Activated T-helper 2 cell treated with anti-CD3 and anti-CD28 coated beads, Interferon-gamma antibody, Interleukin-2, Interleukin-4, amounts not matched to agents 10 μg/mL and 5 μg/mL and 100 μg/mL, durations not matched to agents 14 hours and 24 hours and 36 hours (primary cell): ENCODE results near the gene NVL. TPM values are rescaled to one million over a fixed set of nuclear protein-coding genes. Genes with fewer than 3 reads are reported as not detected.
"Not testable (repeated sequence)": the region's sequence is repeated elsewhere in the genome, so short reads cannot be mapped to it uniquely, and the experiment has no call there.

Experiments
- DNase-seq: peaks from one replicate; pipeline ENCODE4 v3.0.0; 2021; ENCODE audit warnings: low spot score
- H3K27ac Mint-ChIP-seq: one replicate; pipeline ENCODE4 v1.8.0; 2021; ENCODE audit warnings: mixed read lengths
- H3K27me3 Mint-ChIP-seq: one replicate; pipeline ENCODE4 v1.8.0; 2021; ENCODE audit warnings: low read depth, mixed read lengths
- H3K36me3 Mint-ChIP-seq: one replicate; pipeline ENCODE4 v1.8.0; 2021; ENCODE audit warnings: low read depth, mixed read lengths
- H3K4me1 Mint-ChIP-seq: one replicate; pipeline ENCODE4 v1.8.0; 2021; ENCODE audit warnings: low read depth, mixed read lengths
- H3K4me3 Mint-ChIP-seq: one replicate; pipeline ENCODE4 v1.8.0; 2021; ENCODE audit warnings: low read depth, mild to moderate bottlenecking, moderate library complexity, mixed read lengths
- H3K9me3 Mint-ChIP-seq: one replicate; pipeline ENCODE4 v1.8.0; 2021; ENCODE audit warnings: mixed read lengths
- intact Hi-C: fragments of 100-400 bp; cut with micrococcal nuclease; formaldehyde crosslinking; loops from one replicate; pipeline ENCODE4 v1.15.1; 2023
- total RNA-seq: library from RNA; stranded (reverse); gene quantifications from 2 replicates; pipeline ENCODE4 v1.2.3, GENCODE V29; 2022

NVL gene
- total RNA-seq, 1 donor from 2014 or later, result 39.0 TPM

GRCh38 chr1:224353975-224354925 is 24.3 kb upstream of the NVL start:
- DNase-seq, result no peak
- Mint-ChIP-seq H3K27ac (no peak overlapping the region), H3K9me3 (no peaks in the 10 kb centered on the region), H3K4me1 (peaks cover 25% of the 10 kb centered on the region), H3K36me3 (peaks cover 17% of the 10 kb centered on the region), H3K4me3 (no peak overlapping the region), H3K27me3 (no peaks in the 10 kb centered on the region)
- intact Hi-C loops, result no loop called here

- H3K4me1 Mint-ChIP-seq, H3K27ac Mint-ChIP-seq, intact Hi-C loops, H3K36me3 Mint-ChIP-seq, DNase-seq, H3K9me3 Mint-ChIP-seq, H3K4me3 Mint-ChIP-seq, H3K27me3 Mint-ChIP-seq: not testable (repeated sequence)
These were observed 22.6 kb upstream of the NVL start for GRCh38 chr1:224352436-224353085.

GRCh38 chr1:224349716-224350115 is 19.7 kb upstream of the NVL start:
- H3K27ac Mint-ChIP-seq, H3K4me3 Mint-ChIP-seq, H3K36me3 Mint-ChIP-seq, H3K27me3 Mint-ChIP-seq, intact Hi-C loops, H3K4me1 Mint-ChIP-seq, DNase-seq, H3K9me3 Mint-ChIP-seq: not testable (repeated sequence)

GRCh38 chr1:224348137-224348536 is 18.2 kb upstream of the NVL start:
- H3K36me3 Mint-ChIP-seq, result peaks cover 9% of the 10 kb centered on the region
- no peak overlapping the region for H3K4me3 Mint-ChIP-seq
- no peaks in the 10 kb centered on the region for H3K4me1 Mint-ChIP-seq
- H3K9me3 Mint-ChIP-seq, result peaks cover 24% of the 10 kb centered on the region
- no peak overlapping the region for H3K27ac Mint-ChIP-seq
- H3K27me3 Mint-ChIP-seq, result no peaks in the 10 kb centered on the region
- intact Hi-C loops, result no loop called here
- no peak for DNase-seq

- Mint-ChIP-seq H3K27ac (no peak overlapping the region), H3K27me3 (peaks cover 2% of the 10 kb centered on the region), H3K9me3 (peaks cover 34% of the 10 kb centered on the region), H3K36me3 (peaks cover 13% of the 10 kb centered on the region), H3K4me1 (peaks cover 4% of the 10 kb centered on the region), H3K4me3 (no peak overlapping the region)
- intact Hi-C loops, result no loop called here
- DNase-seq, result no peak
These were observed 13.7 kb upstream of the NVL start for GRCh38 chr1:224343679-224344078.

GRCh38 chr1:224340453-224341384 is 10.7 kb upstream of the NVL start:
- H3K27me3 Mint-ChIP-seq, H3K4me1 Mint-ChIP-seq, H3K27ac Mint-ChIP-seq, H3K36me3 Mint-ChIP-seq, DNase-seq, intact Hi-C loops: not testable (repeated sequence)
- H3K9me3 Mint-ChIP-seq, result peaks cover 30% of the 10 kb centered on the region
- peak overlapping the region; percentile 57 for H3K4me3 Mint-ChIP-seq

- Mint-ChIP-seq H3K4me1 (peaks cover 8% of the 10 kb centered on the region), H3K4me3 (no peak overlapping the region), H3K27ac (no peak overlapping the region), H3K36me3 (peaks cover 5% of the 10 kb centered on the region), H3K27me3 (peaks cover 2% of the 10 kb centered on the region), H3K9me3 (peaks cover 24% of the 10 kb centered on the region)
- intact Hi-C loops, result loop anchor here (10.0 kb wide), 1 partner anchor 285 kb away; no protein-coding TSS in a partner anchor
- no peak for DNase-seq
These were observed 9.6 kb upstream of the NVL start for GRCh38 chr1:224339442-224340033.

GRCh38 chr1:224338150-224338838 is 8.3 kb upstream of the NVL start:
- intact Hi-C loops, result loop anchor here (10.0 kb wide), 1 partner anchor 287 kb away; no protein-coding TSS in a partner anchor

GRCh38 chr1:224333939-224334786 is 4.2 kb upstream of the NVL start:
- Mint-ChIP-seq H3K27ac (peak overlapping the region; percentile 91), H3K27me3 (no peaks in the 10 kb centered on the region), H3K4me1 (peaks cover 31% of the 10 kb centered on the region), H3K4me3 (peak overlapping the region; percentile 45), H3K36me3 (no peaks in the 10 kb centered on the region), H3K9me3 (no peaks in the 10 kb centered on the region)
- intact Hi-C loops, result loop anchor here (1.0 to 10.0 kb wide), 11 partner anchors 22 to 632 kb away; partner anchors contain the start of genes CNIH4 and DEGS1
- DNase-seq, result no peak

More at GRCh38 chr1:224338150-224338838, 8.3 kb upstream of the NVL start:
- Mint-ChIP-seq H3K27ac (no peak overlapping the region), H3K27me3 (peaks cover 2% of the 10 kb centered on the region), H3K36me3 (peaks cover 5% of the 10 kb centered on the region), H3K9me3 (peaks cover 12% of the 10 kb centered on the region), H3K4me1 (peaks cover 20% of the 10 kb centered on the region), H3K4me3 (no peak overlapping the region)
- no peak for DNase-seq

- Mint-ChIP-seq H3K27ac (peak overlapping the region; percentile 91), H3K9me3 (no peaks in the 10 kb centered on the region), H3K4me1 (peaks cover 35% of the 10 kb centered on the region), H3K4me3 (peak overlapping the region; percentile 55), H3K27me3 (no peaks in the 10 kb centered on the region), H3K36me3 (peaks cover 3% of the 10 kb centered on the region)
- no peak for DNase-seq
- intact Hi-C loops, result loop anchor here (1.0 to 10.0 kb wide), 8 partner anchors 66 to 631 kb away; partner anchors contain the start of gene DEGS1
These were observed 3.4 kb upstream of the NVL start for GRCh38 chr1:224333309-224333926.
